ENCODE measurements around the gene TEX26. TPM values are rescaled to one million over a fixed set of nuclear protein-coding genes. Genes with fewer than 3 reads are reported as not detected.

The TEX26 gene
- total RNA-seq, 2 donors from 2014 or later = not detected

DNA sequence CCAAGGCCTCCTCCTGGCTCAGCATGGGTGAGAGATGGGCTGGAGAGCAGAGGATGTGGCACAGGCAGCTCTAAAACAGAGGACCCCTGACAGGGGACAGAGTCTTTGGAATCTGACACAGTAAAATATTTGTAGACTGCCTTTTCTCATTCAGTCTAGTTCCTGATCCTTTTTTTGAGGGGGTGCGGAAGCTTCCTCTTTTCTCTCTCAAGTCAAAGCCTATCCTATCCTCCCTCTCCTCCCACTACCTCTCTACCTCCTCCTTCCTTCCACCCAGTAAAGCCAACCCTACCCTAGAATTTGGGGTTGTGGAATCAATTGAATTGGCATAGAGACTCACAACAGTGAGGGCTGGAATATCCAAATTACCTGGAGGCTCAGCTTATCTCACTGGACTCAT lies 82.0 kb downstream of the TEX26 start:
- H3K9me3 Mint-ChIP-seq = no peaks in the 10 kb centered on the region
- peaks cover 16% of the 10 kb centered on the region for H3K4me1 Mint-ChIP-seq (ENCODE audit: low read depth)
- H3K36me3 Mint-ChIP-seq (ENCODE audit: insufficient read depth in 2 of 2) = peaks cover 0 to 1% of the 10 kb centered on the region in 2 donors
- ATAC-seq (replicated peaks in 1 of 2) = no peak
- no peak overlapping the region for H3K4me3 Mint-ChIP-seq
- peaks cover 76% of the 10 kb centered on the region for H3K27me3 Mint-ChIP-seq (ENCODE audit: low read depth)
- DNase-seq = no peak
- H3K27ac Mint-ChIP-seq = no peak overlapping the region

GRCh38 chr13:31015199-31015598 lies 82.7 kb downstream of the TEX26 start:
- H3K4me3 Mint-ChIP-seq = no peak overlapping the region
- H3K27me3 Mint-ChIP-seq (ENCODE audit: low read depth) = peaks cover 71% of the 10 kb centered on the region
- no peak for ATAC-seq (replicated peaks in 1 of 2)

GRCh38 chr13:31016342-31017325 lies 84.2 kb downstream of the TEX26 start:
- peaks cover 72% of the 10 kb centered on the region for H3K27me3 Mint-ChIP-seq (ENCODE audit: low read depth)
- H3K27ac Mint-ChIP-seq = no peak overlapping the region
- H3K4me3 Mint-ChIP-seq = no peak overlapping the region
- peaks cover 10% of the 10 kb centered on the region for H3K4me1 Mint-ChIP-seq (ENCODE audit: low read depth)
- ATAC-seq (replicated peaks in 1 of 2) = no peak
- peaks cover 0 to 1% of the 10 kb centered on the region in 2 donors for H3K36me3 Mint-ChIP-seq (ENCODE audit: insufficient read depth in 2 of 2)
- no peaks in the 10 kb centered on the region for H3K9me3 Mint-ChIP-seq
- DNase-seq = no peak

More at GRCh38 chr13:31015199-31015598, 82.7 kb downstream of the TEX26 start:
- peaks cover 0 to 1% of the 10 kb centered on the region in 2 donors for H3K36me3 Mint-ChIP-seq (ENCODE audit: insufficient read depth in 2 of 2)
- DNase-seq = no peak
- no peak overlapping the region for H3K27ac Mint-ChIP-seq
- no peaks in the 10 kb centered on the region for H3K9me3 Mint-ChIP-seq
- peaks cover 16% of the 10 kb centered on the region for H3K4me1 Mint-ChIP-seq (ENCODE audit: low read depth)

DNA sequence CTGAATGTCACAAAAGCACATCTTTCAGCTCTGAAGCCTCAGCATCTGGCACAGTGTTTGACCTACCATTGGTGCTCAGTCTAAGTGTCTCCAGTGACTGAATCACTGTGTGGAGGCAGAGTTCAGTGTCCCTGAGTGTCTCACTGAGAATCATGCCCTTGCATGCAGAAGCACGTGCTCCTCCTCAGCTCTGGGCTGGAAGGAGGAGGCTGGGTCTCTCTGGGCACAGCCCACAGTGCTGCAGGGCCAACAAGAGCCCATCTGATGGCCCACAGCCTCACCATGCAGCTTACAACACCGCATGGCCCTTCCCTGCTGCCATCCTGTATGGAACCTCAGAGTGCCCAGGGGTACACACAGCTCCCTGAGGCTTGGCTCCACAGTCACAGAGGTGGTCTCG lies 86.1 kb downstream of the TEX26 start:
- ATAC-seq (replicated peaks in 1 of 2) = no peak
- no peak for DNase-seq
- H3K27me3 Mint-ChIP-seq (ENCODE audit: low read depth) = peaks cover 78% of the 10 kb centered on the region

DNA sequence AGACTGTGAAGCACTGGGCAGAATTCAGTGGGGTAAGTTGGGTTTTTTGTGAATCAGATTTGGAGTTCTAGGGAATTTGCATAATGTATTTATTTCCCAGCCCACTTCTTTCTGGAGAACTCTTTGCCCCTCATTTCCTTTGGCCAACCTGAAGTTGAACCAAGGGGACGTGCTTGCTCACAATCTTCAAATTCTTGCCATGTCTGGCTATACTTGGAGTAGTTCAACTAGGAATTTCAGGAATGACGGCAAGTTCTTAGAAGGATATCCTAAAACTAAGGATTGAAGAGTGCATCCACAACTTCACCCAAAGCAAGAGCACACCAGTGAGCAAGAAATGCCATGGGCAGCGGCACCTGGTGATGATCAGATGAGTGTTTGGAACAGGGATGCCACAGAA lies 88.5 kb downstream of the TEX26 start:
- no peak for DNase-seq
- Mint-ChIP-seq H3K9me3 (no peaks in the 10 kb centered on the region), H3K27ac (no peak overlapping the region), H3K27me3 (ENCODE audit: low read depth) (peaks cover 61% of the 10 kb centered on the region), H3K4me1 (ENCODE audit: low read depth) (no peaks in the 10 kb centered on the region), H3K36me3 (ENCODE audit: insufficient read depth in 2 of 2) (peaks cover 0 to 1% of the 10 kb centered on the region in 2 donors), H3K4me3 (no peak overlapping the region)
- no peak for ATAC-seq (replicated peaks in 1 of 2)

More for the DNA sequence above, 86.1 kb downstream of the TEX26 start:
- peaks cover 0 to 1% of the 10 kb centered on the region in 2 donors for H3K36me3 Mint-ChIP-seq (ENCODE audit: insufficient read depth in 2 of 2)
- no peak overlapping the region for H3K4me3 Mint-ChIP-seq
- H3K4me1 Mint-ChIP-seq (ENCODE audit: low read depth) = no peaks in the 10 kb centered on the region
- no peaks in the 10 kb centered on the region for H3K9me3 Mint-ChIP-seq
- no peak overlapping the region for H3K27ac Mint-ChIP-seq

- ATAC-seq (replicated peaks in 1 of 2) (no peak), DNase-seq (no peak)
- Mint-ChIP-seq H3K27me3 (ENCODE audit: low read depth) (peaks cover 47% of the 10 kb centered on the region), H3K9me3 (no peaks in the 10 kb centered on the region), H3K4me3 (no peak overlapping the region), H3K36me3 (ENCODE audit: insufficient read depth in 2 of 2) (peaks cover 0 to 1% of the 10 kb centered on the region in 2 donors), H3K4me1 (ENCODE audit: low read depth) (no peaks in the 10 kb centered on the region), H3K27ac (no peak overlapping the region)
These were observed 89.9 kb downstream of the TEX26 start for GRCh38 chr13:31022288-31022895.

GRCh38 chr13:31022928-31023530 lies 90.6 kb downstream of the TEX26 start:
- Mint-ChIP-seq H3K27ac (no peak overlapping the region), H3K9me3 (no peaks in the 10 kb centered on the region), H3K36me3 (ENCODE audit: insufficient read depth in 2 of 2) (peaks cover 0 to under 1% of the 10 kb centered on the region in 2 donors), H3K4me1 (ENCODE audit: low read depth) (no peaks in the 10 kb centered on the region), H3K4me3 (no peak overlapping the region), H3K27me3 (ENCODE audit: low read depth) (peaks cover 41% of the 10 kb centered on the region)
- DNase-seq (no peak), ATAC-seq (replicated peaks in 1 of 2) (no peak)

Other genes with a start within 250 kb of the TEX26 start
- gene ALOX5AP, start 197.1 kb upstream of the TEX26 start, total RNA-seq = 10 to 100 TPM; 56.3 to 72.3 TPM
- gene MEDAG, start 26.4 kb upstream of the TEX26 start, total RNA-seq = under 1 TPM in 1 of 2 donors, not detected in 1; 0.09 TPM
- 10 to 100 TPM; 86.3 to 89.5 TPM for gene HSPH1, start 229.2 kb downstream of the TEX26 start, total RNA-seq